ENCODE measurements around the gene ZMIZ1.

The ZMIZ1 gene

GRCh38 chr10:79299397-79300241 lies 230.9 kb downstream of the ZMIZ1 start:
- H3K27ac ChIP-seq, result no peak overlapping the region
- no peak for TF ChIP-seq ZFX (IDR thresholded peaks at IDR 0.05; ENCODE audit: borderline replicate concordance)

DNA sequence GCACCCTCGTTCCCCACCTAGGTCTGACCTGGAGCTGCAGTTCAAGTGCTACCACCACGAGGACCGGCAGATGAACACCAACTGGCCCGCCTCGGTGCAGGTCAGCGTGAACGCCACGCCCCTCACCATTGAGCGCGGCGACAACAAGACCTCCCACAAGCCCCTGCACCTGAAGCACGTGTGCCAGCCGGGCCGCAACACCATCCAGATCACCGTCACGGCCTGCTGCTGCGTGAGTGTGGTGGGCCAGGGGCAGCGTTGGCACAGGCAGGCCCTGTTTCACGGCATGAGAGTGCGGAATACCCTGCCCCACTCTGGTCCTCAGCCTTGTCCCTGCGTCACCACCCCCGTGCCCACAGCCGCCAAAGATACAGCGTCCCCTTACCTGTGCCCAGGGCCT lies 231.9 kb downstream of the ZMIZ1 start:
- TF ChIP-seq, protein P1, sequence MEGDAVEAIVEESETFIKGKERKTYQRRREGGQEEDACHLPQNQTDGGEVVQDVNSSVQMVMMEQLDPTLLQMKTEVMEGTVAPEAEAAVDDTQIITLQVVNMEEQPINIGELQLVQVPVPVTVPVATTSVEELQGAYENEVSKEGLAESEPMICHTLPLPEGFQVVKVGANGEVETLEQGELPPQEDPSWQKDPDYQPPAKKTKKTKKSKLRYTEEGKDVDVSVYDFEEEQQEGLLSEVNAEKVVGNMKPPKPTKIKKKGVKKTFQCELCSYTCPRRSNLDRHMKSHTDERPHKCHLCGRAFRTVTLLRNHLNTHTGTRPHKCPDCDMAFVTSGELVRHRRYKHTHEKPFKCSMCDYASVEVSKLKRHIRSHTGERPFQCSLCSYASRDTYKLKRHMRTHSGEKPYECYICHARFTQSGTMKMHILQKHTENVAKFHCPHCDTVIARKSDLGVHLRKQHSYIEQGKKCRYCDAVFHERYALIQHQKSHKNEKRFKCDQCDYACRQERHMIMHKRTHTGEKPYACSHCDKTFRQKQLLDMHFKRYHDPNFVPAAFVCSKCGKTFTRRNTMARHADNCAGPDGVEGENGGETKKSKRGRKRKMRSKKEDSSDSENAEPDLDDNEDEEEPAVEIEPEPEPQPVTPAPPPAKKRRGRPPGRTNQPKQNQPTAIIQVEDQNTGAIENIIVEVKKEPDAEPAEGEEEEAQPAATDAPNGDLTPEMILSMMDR (IDR thresholded peaks at IDR 0.05), result no peak
- no peak for TF ChIP-seq ZFX (IDR thresholded peaks at IDR 0.05; ENCODE audit: borderline replicate concordance)
- H3K27ac ChIP-seq, result no peak overlapping the region

- TF ChIP-seq ZFX (IDR thresholded peaks at IDR 0.05; ENCODE audit: borderline replicate concordance), result no peak
- TF ChIP-seq, protein P1 (IDR thresholded peaks at IDR 0.05), result no peak
- no peak overlapping the region for H3K27ac ChIP-seq
Observed at GRCh38 chr10:79301754-79302530, 233.2 kb downstream of the ZMIZ1 start.

DNA sequence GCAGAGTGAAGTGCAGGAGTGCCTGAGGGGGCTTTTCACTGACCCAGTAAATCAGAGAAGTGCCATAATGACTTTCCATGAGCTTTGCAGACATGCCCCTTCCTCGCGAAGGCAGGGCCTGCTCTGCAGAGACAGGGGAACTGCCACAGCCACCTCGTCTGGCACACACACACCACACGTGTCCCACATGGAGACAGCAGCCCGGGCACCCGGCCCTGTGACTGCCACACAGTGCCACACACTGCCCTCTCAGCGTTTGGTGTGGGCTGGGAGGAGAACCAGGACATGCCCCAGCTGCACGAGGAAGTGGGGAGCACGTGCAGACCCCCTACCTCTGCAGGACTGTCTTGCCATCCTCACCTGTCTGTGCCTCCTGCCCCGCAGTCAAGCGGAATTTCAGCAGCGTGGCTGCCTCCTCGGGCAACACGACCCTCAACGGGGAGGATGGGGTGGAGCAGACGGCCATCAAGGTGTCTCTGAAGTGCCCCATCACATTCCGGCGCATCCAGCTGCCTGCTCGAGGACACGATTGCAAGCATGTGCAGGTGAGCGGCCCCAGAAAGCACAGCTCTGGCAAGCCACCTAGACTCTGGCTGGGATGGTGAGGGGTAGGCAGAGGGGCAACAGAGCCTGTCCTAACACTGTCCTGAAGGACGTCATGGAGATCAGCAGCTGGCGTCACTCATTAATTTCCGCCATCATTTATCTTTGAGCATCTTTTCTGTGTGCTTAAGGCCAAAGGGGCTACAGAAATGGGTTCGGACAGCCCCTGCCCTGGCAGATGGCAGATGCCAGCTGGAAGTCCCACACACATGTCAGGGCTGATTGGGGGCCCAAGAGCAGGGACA lies 235.1 kb downstream of the ZMIZ1 start:
- H3K27ac ChIP-seq, result no peak overlapping the region
- no peak for TF ChIP-seq ZFX (IDR thresholded peaks at IDR 0.05; ENCODE audit: borderline replicate concordance)
- TF ChIP-seq, protein P1 (IDR thresholded peaks at IDR 0.05), result no peak

DNA sequence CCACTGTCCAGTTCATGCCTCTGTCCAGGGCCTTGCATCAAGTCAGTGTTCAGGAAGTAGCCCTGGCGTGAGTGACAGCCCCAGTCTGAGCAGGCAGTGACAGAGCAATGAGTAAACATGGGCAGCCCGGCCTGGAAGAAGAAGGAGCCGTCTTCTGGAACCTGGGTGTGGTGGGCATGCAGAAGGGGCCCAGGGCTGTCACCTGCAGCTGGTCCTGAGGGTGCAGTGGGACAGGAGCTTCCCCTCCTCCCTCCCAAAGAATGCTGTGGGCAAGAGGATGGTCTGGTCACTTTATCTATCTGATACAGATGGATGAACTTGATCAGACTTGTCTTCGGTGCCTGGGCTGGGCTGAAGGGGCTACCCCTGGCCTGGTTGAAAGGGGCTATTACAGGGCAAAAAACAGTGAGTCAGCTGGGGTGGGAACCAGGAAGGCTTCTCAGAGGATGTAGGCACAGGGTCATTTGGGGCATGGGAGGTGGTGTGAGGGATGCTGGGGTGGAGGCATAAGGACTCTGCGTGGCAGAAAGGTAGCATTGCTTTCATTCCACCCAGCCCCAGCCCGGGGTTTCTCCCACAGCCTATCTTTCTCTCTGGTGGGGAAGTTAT lies 235.8 kb downstream of the ZMIZ1 start:
- TF ChIP-seq, protein P1 (IDR thresholded peaks at IDR 0.05), result no peak
- TF ChIP-seq ZFX (IDR thresholded peaks at IDR 0.05; ENCODE audit: borderline replicate concordance), result no peak
- H3K27ac ChIP-seq, result no peak overlapping the region

- no peak overlapping the region for H3K27ac ChIP-seq
- TF ChIP-seq, protein P1 (IDR thresholded peaks at IDR 0.05), result no peak
- TF ChIP-seq ZFX (IDR thresholded peaks at IDR 0.05; ENCODE audit: borderline replicate concordance), result no peak
Observed at GRCh38 chr10:79305515-79305914, 236.7 kb downstream of the ZMIZ1 start.

GRCh38 chr10:79305988-79306387 lies 237.2 kb downstream of the ZMIZ1 start:
- TF ChIP-seq, protein P1 (IDR thresholded peaks at IDR 0.05), result no peak
- no peak for TF ChIP-seq ZFX (IDR thresholded peaks at IDR 0.05; ENCODE audit: borderline replicate concordance)
- no peak overlapping the region for H3K27ac ChIP-seq
